Non-pigmented ciliary epithelial cell (primary cell): ENCODE measurements around the gene SPEN.
A peak's percentile ranks its signal among the peaks of the same experiment; 100 is the strongest.
"Not testable (repeated sequence)": the region's sequence is repeated elsewhere in the genome, so short reads cannot be mapped to it uniquely, and the experiment has no call there.

ENCODE experiments used
- DNase-seq: peaks from one replicate; pipeline ENCODE4 v3.0.0-alpha.2; 2010; ENCODE audit warnings: low read depth

The SPEN gene

DNA sequence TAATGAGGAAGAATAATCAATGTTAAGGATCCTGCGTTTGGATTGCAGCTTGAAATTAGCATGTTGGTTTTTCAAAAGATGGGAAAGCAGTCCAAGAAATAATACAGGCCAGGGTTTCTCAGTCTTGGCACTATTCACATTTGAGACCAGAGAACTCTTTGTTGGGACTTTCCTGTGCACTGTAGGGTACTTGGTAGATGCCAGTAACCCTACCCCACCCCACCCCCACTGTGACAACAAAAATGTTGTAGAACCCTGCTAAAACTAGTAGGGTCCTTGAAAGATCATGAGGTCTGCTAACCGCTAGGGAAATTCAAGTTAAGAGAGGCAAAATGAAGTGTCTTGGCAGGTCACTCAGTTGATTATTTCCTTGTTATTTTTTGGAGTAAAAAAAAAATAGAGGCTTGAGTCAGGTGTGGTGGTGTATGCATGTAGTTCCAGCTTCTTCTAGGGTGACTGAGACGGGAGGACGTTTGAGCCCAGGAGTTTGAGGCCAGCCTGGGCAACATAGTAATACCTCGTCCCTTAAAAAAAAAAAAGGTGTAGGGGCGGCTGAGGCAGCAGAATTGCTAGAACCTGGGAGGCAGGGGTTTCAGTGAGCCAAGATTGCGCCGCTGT, 53.3 kb downstream of the SPEN start:
- DNase-seq = no peak

DNA sequence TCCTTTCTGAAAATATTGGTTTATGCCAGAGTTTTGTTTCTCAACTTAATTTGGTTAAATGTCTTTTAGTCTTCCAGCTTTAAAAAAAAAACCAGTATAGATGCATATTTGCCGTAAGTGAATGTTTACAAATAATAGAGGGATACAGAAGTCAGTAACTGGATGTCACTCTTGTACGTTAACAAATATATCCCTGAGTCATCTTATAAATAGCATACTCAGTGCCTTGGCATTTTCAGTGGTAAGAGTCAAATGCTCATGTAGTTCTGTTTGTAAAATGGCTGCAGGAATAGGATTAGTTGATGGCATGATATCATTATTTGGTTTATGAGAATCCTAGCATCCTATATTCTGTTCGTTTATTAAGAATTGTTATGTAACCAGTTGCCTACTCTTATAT, 55.4 kb downstream of the SPEN start:
- DNase-seq = no peak

DNA sequence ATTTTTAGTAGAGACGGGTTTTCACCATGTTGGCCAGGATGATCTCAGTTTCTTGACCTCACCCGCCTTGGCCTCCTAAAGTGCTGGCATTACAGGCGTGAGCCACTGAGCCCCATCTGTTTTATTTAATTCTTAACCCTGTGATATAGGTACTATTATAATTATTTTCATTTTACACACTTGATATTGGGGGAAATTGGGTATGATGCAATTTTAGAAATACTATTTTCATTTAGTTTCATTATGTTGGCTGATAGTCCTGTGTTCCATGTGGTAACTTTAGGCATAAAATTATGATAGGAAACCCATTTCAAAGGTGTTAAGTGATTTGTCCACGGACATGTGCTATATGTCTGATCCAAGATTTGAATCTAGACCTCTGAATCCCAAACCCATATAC, 61.1 kb downstream of the SPEN start:
- no peak for DNase-seq

- DNase-seq = no peak
These were observed 63.6 kb downstream of the SPEN start for GRCh38 chr1:15911141-15911540.

DNA sequence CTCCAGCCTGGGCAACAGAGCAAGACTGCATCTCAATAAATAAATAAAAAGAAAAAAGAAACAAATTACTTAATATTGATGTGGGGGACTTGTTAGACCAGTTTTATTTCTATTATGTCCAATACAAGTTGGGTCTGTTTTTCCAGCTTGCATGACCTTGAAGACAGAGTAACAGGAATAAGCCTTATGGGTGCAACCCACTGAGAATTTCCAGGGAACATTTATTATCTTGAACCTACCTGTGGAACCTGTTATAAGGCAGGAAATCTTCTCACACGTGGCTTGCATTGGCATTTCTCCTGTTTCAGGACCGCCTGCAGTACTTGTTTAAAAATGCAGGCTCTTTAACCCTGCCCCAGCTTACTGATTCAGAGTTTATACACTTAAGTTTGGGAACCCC, 64.4 kb downstream of the SPEN start:
- DNase-seq = no peak

GRCh38 chr1:15913607-15914006, 66.1 kb downstream of the SPEN start:
- not testable (repeated sequence) for DNase-seq

GRCh38 chr1:15915991-15916390, 68.5 kb downstream of the SPEN start:
- no peak for DNase-seq

- no peak for DNase-seq
These were observed 68.9 kb downstream of the SPEN start for GRCh38 chr1:15916417-15916816.

DNA sequence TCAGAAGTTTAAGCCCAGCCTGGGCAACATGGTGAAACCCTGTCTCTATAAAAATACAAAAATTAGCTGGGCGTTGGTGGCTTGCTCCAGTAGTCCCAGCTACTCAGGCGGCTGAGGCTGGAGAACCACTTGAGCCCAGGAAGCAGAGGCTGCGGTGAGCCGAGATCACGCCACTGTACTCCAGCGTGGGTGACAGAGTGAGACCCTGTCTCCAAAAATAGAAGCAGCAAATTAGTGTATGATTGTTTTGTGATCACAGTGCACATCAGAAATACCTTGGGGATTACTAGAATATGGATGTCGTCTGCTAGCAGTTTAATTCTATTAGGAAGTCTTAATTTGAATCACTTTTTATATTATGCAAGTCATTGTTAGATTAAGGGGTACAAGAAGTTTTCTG, 69.4 kb downstream of the SPEN start:
- DNase-seq = no peak

- DNase-seq = peak; percentile 86
These were observed 71.6 kb downstream of the SPEN start for GRCh38 chr1:15918962-15919715.

- DNase-seq = peak; percentile 63
These were observed 75.7 kb downstream of the SPEN start for GRCh38 chr1:15923241-15923640.

- not testable (repeated sequence) for DNase-seq
These were observed 78.9 kb downstream of the SPEN start for GRCh38 chr1:15926448-15926847.

- no peak for DNase-seq
These were observed 81.8 kb downstream of the SPEN start for GRCh38 chr1:15928971-15929965.

DNA sequence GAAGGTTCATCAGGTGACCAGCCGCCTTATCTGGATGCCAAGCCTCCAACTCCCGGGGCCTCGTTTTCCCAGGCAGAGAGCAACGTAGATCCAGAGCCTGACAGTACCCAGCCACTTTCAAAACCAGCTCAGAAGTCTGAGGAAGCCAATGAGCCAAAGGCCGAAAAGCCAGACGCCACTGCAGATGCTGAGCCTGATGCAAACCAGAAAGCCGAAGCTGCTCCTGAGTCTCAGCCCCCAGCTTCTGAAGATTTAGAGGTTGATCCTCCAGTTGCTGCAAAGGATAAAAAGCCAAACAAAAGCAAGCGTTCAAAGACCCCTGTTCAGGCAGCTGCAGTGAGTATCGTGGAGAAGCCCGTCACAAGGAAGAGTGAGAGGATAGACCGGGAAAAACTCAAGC, 83.9 kb downstream of the SPEN start:
- DNase-seq = no peak

GRCh38 chr1:15931884-15932283, 84.4 kb downstream of the SPEN start:
- no peak for DNase-seq

DNA sequence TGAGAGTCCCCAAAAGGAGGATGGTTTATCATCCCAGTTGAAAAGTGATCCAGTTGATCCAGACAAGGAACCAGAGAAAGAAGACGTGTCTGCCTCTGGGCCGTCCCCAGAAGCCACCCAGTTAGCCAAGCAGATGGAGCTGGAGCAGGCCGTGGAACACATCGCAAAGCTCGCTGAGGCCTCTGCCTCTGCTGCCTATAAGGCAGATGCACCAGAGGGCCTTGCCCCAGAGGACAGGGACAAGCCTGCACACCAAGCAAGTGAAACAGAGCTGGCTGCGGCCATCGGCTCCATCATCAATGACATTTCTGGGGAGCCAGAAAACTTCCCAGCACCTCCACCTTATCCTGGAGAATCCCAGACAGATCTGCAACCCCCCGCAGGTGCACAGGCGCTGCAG, 85.1 kb downstream of the SPEN start:
- DNase-seq = no peak

DNA sequence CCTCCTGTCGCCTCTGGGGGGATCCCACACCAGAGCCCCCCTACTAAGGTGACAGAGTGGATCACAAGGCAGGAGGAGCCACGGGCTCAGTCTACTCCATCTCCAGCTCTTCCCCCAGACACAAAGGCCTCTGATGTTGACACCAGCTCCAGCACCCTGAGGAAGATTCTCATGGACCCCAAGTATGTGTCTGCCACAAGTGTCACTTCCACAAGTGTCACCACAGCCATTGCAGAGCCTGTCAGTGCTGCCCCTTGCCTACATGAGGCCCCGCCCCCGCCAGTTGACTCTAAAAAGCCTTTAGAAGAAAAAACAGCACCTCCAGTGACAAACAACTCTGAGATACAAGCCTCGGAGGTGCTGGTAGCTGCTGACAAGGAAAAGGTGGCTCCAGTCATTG, 86.2 kb downstream of the SPEN start:
- DNase-seq = no peak

- no peak for DNase-seq
These were observed 86.9 kb downstream of the SPEN start for GRCh38 chr1:15934211-15935055.

DNA sequence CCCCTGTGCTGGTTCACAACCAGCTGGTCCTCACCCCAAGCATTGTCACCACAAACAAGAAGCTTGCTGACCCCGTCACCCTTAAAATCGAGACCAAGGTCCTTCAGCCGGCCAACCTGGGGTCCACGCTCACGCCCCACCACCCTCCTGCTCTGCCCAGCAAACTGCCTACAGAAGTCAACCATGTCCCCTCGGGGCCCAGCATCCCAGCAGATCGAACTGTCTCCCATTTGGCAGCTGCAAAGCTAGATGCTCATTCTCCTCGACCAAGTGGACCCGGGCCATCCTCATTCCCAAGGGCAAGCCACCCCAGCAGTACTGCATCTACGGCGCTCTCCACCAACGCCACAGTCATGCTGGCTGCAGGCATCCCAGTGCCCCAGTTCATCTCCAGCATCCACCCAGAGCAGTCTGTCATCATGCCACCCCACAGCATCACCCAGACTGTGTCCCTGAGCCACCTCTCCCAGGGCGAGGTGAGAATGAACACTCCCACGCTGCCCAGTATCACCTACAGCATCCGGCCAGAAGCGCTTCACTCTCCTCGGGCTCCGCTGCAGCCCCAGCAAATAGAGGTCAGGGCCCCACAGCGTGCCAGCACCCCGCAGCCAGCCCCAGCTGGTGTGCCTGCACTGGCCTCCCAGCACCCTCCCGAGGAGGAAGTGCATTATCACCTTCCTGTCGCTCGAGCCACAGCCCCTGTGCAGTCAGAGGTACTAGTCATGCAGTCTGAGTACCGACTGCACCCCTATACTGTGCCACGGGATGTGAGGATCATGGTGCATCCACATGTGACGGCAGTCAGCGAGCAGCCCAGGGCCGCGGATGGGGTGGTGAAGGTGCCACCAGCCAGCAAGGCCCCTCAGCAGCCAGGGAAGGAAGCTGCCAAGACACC, 87.8 kb downstream of the SPEN start:
- no peak for DNase-seq

DNA sequence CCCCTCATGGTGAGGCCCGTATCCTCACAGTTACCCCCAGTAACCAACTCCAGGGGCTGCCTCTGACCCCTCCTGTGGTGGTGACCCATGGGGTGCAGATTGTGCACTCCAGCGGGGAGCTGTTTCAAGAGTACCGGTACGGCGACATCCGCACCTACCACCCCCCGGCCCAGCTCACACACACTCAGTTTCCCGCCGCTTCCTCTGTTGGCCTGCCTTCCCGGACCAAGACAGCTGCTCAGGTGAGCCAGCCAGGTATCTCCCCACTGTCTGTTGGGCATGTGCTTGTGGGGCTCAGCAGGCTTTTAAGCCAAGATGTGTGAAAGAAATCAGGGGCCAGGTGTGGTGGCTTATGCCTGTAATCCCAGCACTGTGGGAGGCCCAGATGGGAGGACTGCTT, 88.5 kb downstream of the SPEN start:
- no peak for DNase-seq

- DNase-seq = no peak
These were observed 89.6 kb downstream of the SPEN start for GRCh38 chr1:15937146-15937545.
